ENCODE results near the gene TPRG1L.

The TPRG1L gene

GRCh38 chr1:3633344-3634058, 8.7 kb downstream of the TPRG1L start:
- H3K4me3 ChIP-seq (ENCODE audit: low read depth, low read length) = no peak overlapping the region
- TF ChIP-seq, protein P1, sequence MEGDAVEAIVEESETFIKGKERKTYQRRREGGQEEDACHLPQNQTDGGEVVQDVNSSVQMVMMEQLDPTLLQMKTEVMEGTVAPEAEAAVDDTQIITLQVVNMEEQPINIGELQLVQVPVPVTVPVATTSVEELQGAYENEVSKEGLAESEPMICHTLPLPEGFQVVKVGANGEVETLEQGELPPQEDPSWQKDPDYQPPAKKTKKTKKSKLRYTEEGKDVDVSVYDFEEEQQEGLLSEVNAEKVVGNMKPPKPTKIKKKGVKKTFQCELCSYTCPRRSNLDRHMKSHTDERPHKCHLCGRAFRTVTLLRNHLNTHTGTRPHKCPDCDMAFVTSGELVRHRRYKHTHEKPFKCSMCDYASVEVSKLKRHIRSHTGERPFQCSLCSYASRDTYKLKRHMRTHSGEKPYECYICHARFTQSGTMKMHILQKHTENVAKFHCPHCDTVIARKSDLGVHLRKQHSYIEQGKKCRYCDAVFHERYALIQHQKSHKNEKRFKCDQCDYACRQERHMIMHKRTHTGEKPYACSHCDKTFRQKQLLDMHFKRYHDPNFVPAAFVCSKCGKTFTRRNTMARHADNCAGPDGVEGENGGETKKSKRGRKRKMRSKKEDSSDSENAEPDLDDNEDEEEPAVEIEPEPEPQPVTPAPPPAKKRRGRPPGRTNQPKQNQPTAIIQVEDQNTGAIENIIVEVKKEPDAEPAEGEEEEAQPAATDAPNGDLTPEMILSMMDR (conservative IDR thresholded peaks at IDR 0.05; ENCODE audit: low read depth, low read length) = no peak
- no peak for DNase-seq (ENCODE audit: low read depth)

GRCh38 chr1:3634059-3634800, 9.4 kb downstream of the TPRG1L start:
- no peak for DNase-seq (ENCODE audit: low read depth)
- TF ChIP-seq, protein P1 (conservative IDR thresholded peaks at IDR 0.05; ENCODE audit: low read depth, low read length) = no peak
- H3K4me3 ChIP-seq (ENCODE audit: low read depth, low read length) = no peak overlapping the region

DNA sequence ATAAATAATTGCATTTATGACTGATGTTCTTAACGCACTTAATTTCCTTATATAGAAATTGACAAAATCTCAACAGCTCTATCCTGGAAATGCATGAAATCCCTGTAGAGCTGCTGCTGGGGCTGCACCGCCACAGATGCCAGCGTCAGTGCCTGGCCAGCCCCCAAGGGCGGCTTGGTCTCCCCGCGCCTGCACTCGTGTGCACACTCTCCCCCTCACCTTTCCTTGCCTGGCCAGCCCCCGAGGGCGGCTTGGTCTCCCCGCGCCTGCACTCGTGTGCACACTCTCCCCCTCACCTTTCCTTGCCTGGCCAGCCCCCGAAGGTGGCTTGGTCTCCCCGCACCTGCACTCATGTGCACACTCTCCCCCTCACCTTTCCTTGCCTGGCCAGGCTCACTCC, 11.3 kb downstream of the TPRG1L start:
- TF ChIP-seq, protein P1 (conservative IDR thresholded peaks at IDR 0.05; ENCODE audit: low read depth, low read length) = no peak
- DNase-seq (ENCODE audit: low read depth) = no peak
- no peak overlapping the region for H3K4me3 ChIP-seq (ENCODE audit: low read depth, low read length)

- H3K4me3 ChIP-seq (ENCODE audit: low read depth, low read length) = no peak overlapping the region
- TF ChIP-seq, protein P1 (conservative IDR thresholded peaks at IDR 0.05; ENCODE audit: low read depth, low read length) = no peak
- no peak for DNase-seq (ENCODE audit: low read depth)
Observed at GRCh38 chr1:3636531-3636930, 11.7 kb downstream of the TPRG1L start.

GRCh38 chr1:3638027-3638426, 13.2 kb downstream of the TPRG1L start:
- DNase-seq (ENCODE audit: low read depth) = no peak
- TF ChIP-seq, protein P1 (conservative IDR thresholded peaks at IDR 0.05; ENCODE audit: low read depth, low read length) = no peak
- H3K4me3 ChIP-seq (ENCODE audit: low read depth, low read length) = no peak overlapping the region

GRCh38 chr1:3638676-3639075, 13.9 kb downstream of the TPRG1L start:
- H3K4me3 ChIP-seq (ENCODE audit: low read depth, low read length) = no peak overlapping the region
- DNase-seq (ENCODE audit: low read depth) = no peak
- TF ChIP-seq, protein P1 (conservative IDR thresholded peaks at IDR 0.05; ENCODE audit: low read depth, low read length) = no peak

Data from choroid plexus epithelial cell (primary cell).